ENCODE results near the gene MRPL12. TPM values are rescaled to one million over a fixed set of nuclear protein-coding genes. Genes with fewer than 3 reads are reported as not detected.

The MRPL12 gene
- total and polyA plus RNA-seq, 2 of the 13 experiments (the other 11 are each of a cell fraction or from before 2014, with no cell fraction given), result 39.1 to 94.1 TPM

GRCh38 chr17:81666342-81667191 lies 36.6 kb upstream of the MRPL12 start, which contains the start of the genes CCDC137 and OXLD1 (continued):
- TF ChIP-seq RERE (CRISPR knock-in tag; IDR thresholded peaks at IDR 0.05; ENCODE audit: low read depth), result no peak
- no peak for TF ChIP-seq ZBTB4 (CRISPR knock-in tag; IDR thresholded peaks at IDR 0.05; ENCODE audit: borderline replicate concordance)
- TF ChIP-seq TBX3 (IDR thresholded peaks at IDR 0.05; ENCODE audit: borderline replicate concordance), result no peak
- no peak; the same call in 1 of the 2 replicates for TF ChIP-seq ZNF674 (CRISPR knock-in tag; IDR thresholded peaks at IDR 0.05; ENCODE audit: low read depth)
- TF ChIP-seq SRF (IDR thresholded peaks at IDR 0.05; ENCODE audit: low read depth, low read length), result no peak
- TF ChIP-seq JARID2 (CRISPR knock-in tag; IDR thresholded peaks at IDR 0.05; ENCODE audit: insufficient replicate concordance), result no peak
- peak; percentile 82 for TF ChIP-seq RBM39 (IDR thresholded peaks at IDR 0.05; ENCODE audit: low read depth, low read length, poor library complexity, severe bottlenecking)
- TF ChIP-seq ZNF597 (CRISPR knock-in tag; IDR thresholded peaks at IDR 0.05), result no peak
- peak; percentile 86; the same call in 1 of the 2 replicates for TF ChIP-seq ZFP36L1 (CRISPR knock-in tag; IDR thresholded peaks at IDR 0.05)
- TF ChIP-seq SMC3 (IDR thresholded peaks at IDR 0.05; ENCODE audit: low read length), result no peak
- no peak for TF ChIP-seq NR2F1 (CRISPR knock-in tag; IDR thresholded peaks at IDR 0.05)
- no peak; the same call in 1 of the 2 replicates for TF ChIP-seq ZNF577 (CRISPR knock-in tag; IDR thresholded peaks at IDR 0.05; ENCODE audit: borderline replicate concordance, low read depth)
- no peak for TF ChIP-seq ZNF781 (CRISPR knock-in tag; IDR thresholded peaks at IDR 0.05; ENCODE audit: borderline replicate concordance, not compliant biosample characterization)
- TF ChIP-seq MYC (CRISPR knock-in tag; IDR thresholded peaks at IDR 0.05; ENCODE audit: borderline replicate concordance), result peak; percentile 93
- no peak for TF ChIP-seq U2AF2 (IDR thresholded peaks at IDR 0.05; ENCODE audit: low read depth, low read length)
- peak; percentile 99 for TF ChIP-seq KAT8 (CRISPR knock-in tag; IDR thresholded peaks at IDR 0.05)
- no peak for TF ChIP-seq TBP (CRISPR knock-in tag; IDR thresholded peaks at IDR 0.05)
- no peak for TF ChIP-seq DPF2 (CRISPR knock-in tag; IDR thresholded peaks at IDR 0.05; ENCODE audit: borderline replicate concordance, low read depth)

Data from HepG2 (cell line).